NCI-H128 (cell line): Measurements from ENCODE around the gene MCOLN1.

ENCODE experiments used
- DNase-seq: peaks from one replicate; lab custom pipeline; 2025; ENCODE audit not compliant: unreplicated experiment; lab: John Stamatoyannopoulos, UW

MCOLN1 gene

DNA sequence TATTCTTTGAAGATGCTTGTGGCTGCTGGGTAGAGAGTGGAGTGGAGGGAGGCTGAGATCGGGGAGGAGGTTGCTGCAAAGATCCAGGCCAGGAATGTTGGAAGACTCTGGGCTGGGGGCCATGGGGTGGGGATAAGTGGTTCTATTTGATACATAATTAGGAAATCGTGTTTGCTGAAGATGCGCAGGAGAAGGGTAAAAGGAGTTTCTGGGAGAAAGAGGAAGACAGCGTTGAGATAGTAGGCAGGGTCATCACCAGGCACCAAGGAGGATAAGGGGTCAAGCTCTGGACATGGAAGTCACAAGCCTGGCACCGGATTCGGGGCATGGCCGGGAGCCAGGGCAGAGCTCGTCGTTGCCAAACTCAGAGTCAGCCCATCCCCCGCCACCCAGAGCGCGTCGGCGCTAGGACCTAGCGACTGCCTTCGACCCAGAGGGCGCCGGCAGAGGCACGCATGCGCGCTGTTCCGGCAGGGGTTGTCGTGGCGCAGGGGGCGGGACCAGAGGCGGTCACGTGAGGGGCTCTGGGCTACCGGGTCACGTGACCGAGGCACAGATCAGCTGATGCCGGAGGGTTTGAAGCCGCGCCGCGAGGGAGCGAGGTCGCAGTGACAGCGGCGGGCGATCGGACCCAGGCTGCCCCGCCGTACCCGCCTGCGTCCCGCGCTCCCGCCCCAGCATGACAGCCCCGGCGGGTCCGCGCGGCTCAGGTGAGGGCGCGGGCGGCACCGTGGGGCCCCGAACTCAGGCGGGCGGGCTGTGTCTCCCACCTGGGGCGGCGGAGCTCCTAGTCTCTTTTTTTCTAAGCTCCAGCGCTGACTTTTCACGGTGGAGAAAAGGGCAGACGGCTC, at the start of gene MCOLN1:
Gene MCOLN1, plus strand, starts transcription at position 553 of the 851 bp plus-strand sequence. Its CDS starts 127 bp downstream, at position 680.
- peak; percentile 97 for DNase-seq

DNA sequence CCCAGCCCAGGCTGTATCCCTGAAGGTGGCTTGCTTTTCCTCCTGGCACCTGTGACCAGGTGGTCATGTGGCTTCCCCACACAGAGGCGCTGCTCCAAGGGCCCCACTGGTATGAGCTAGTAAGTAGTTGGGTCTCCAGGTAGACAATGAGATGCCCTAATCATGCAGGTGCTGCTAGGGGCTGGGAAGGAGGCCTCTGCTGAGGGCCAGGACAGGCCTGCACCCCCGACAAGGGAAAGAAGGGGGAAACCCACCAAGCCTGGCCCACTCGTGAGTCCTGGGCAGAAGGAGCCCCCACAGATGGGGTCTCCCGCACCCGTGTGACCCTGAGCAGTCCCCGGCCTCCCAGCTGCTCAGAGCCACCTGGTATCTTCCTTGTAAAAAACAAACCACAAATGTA, 46.8 kb upstream of the MCOLN1 start:
- no peak for DNase-seq

DNA sequence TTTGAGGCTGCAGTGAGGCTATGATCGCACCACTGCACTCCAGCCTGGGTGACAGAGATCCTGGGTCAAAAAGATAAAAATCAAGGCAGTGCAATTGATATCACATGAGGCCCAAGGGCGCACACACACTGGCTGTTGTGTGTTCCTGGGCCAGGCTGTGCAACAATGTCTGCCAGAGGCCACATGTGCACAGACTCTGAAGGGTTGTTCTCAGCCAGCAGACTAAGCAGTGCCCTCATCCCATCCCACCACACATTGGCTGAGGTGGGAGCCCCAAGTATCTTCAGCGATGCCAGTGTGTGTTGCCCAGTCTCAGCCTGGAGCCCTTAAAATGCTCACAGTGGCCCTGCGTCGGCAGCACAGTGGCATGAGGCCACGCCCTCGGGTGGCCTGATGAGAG, 46.2 kb upstream of the MCOLN1 start:
- DNase-seq = no peak

DNA sequence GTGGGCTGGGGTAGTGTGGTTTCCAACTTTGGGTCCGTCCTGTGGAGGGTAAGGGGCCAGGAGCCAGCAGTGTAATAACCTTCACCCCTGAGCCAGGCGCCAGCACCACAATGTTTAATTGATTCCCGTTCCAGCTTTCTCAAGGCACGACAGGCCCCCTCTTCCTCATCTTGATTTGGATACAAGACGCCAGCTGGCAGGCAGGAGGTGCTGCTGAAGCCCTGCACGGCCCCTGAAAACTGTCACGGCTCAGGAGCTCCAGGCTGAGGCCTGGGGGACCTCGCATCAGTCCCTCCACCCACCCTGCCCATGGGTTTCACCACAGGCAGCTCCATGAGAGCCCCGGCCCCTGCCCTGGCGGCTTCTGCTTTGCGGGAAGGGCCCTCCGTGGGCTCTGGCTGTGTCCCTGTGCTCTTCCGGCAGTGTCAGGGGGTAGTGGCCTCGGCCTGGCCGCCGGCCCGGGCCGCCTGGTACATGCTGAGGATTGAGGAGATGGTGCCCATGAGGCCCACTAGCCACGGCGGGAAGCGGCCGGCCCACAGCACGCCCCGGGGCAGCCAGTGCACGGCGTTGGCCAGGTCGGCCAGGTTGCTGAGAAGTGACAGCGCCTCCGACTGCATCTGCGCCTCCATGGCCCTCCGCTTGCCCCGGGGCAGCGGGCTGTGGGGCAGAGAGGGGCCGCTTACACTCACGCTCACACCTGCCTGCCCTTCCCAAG, 45.5 kb upstream of the MCOLN1 start:
- no peak for DNase-seq

DNA sequence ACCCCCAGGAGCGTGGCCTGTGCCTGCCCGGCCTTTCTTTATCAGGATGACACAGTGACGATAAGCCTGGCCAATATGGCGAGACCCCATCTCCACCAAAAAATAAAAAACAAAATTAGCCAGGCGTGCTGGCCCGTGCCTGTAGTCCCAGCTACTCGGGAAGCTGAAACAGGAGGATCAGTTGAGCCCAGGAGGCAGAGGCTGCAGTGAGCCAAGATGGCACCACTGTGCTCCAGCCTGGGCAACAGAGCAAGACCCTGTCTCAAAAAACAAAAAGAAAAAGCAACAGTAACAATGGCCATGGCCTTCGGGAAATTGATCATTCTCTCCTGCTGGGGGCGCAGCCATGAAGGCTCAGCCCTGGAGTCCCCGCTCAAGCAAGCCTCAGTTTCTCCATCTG, 44.7 kb upstream of the MCOLN1 start:
- DNase-seq = no peak

DNA sequence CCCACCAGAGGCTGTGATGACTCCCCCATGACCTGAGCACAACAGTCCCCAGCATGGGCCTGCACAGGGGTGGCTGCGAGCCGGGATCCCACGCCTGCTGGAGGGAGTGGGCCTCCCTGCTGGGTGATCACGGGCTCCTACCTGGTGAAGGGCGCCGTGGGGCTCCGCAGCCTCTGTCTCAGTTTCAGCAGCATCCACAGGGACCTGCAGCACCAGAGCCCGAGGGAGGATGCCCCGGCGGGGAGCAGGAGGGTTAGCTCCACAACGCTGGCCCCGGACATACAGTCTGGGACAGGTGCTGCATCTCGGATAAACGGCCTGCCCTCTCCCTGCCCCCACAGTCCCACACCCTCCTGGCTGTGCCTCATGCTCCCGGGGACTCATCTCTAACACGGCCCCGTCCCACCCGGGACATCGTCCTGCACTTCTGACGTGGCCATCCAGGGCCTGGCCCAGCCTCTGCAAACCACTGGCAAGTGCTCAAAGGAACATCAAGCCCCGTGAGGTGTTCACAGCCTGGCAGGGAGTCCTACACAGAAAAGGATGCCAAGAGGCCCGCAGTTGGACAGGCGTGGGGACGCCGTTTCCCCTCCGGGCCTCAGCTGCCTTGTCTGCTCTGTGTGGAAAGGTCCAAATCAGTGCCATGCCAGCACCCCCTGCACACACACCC, 44.1 kb upstream of the MCOLN1 start:
- no peak for DNase-seq

DNA sequence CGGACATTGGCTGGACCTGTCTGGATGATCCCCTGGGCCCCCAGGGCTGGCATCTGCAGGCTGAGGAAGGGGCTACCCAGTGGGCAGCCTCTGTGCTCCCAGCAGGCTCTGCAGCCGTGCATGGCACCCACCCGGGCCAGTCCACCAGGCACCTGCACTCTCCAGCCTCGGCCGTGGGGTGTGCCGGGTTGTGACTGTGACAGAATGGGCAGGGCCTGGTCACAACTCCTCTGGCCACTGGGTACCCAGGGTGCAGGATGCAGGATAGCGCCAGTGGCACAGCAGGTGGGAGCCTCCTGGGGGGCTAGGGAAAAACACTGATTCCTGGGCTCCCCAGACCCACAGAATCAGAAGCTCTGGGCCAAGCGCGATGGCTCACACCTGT, 43.6 kb upstream of the MCOLN1 start:
- no peak for DNase-seq

DNA sequence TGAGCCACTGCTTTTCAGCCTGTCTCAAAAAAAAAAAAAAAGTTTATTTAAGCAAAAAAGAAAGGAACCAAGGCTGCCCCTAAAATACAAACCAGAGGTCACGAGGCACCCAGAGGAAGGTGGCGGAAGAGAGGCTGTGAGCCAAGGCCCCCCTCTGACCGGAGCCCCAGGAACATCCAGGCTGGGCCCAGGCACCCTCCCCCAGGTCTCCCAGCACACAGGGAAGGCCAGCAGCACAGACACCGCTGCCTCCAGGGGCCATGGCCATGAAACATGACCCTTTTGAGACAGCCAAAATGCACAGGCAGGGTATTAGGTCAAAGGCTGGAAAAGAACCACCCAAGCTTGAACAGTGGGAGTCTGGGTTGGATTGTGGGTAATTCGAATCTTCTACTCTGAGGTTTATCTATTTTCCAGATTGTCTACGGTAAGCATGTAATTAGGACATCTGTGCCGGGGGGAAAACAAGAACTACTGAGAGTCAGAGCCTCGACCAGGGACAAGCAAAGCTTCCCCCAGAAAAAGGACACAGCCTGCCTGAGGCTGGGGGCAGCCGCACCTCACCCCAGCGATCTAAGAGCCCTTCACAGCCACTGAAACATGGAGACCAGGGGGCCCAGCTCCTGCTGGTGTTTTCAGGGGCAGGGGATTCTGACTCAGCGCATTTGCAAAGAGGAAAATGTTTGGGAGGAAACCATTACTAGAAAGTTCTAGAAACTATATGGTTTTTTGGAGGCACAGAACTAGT, 42.0 kb upstream of the MCOLN1 start:
- no peak for DNase-seq

DNA sequence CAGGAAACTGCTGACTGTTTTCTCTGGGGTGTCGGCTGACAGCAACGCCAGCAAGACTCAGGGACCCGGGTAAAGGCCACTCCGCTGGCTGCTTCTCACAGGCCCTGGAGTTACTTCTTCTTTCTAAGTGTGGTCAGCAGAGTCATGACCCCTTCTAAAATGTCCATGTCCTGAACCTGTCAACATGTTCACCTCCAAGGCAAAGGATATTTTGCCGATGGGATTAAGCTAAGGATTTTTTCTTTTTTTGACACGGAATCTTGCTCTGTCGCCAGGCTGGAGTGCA, 41.5 kb upstream of the MCOLN1 start:
- no peak for DNase-seq

DNA sequence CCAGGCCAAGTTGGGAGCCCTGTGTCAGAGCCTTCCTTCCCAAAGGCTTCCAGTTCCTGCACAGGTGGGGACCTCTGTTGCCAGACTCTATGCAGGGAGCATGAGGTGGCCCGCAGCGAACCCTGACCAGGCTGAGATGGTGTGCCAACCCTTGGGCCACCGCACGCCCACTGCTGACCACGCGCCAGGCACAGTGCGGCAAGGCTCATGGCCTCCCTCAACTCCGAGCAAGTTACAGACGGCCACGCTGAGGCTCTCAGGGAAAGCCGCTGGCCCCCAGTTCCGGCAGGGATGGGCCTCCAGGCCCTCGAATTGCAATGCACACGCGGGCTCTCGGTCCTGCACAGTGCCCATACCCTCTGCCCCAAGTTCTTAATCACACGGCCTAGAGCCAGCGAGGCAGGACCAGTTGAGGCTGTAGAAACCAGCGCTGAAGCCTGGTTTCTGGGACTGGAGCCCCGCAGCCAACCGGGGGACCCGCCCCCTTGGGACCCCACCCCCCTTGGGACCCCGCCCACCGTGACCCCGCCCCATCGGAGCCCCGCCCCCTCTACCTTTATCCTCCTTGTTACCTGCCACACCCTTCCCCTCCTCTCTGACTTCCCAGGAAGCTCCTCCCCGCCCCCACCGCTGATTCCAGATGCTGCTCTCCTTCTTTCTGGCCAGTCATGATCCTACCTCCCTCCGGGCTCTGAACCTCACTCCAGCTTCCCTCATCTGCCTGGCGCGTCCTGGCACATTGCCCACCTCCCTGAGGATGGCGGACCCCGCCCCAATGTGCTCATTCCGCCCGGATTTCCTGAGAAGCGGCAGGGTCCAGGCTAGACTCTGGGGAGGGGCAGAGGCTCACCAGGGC, 39.6 kb upstream of the MCOLN1 start:
- DNase-seq = peak; percentile 2

DNA sequence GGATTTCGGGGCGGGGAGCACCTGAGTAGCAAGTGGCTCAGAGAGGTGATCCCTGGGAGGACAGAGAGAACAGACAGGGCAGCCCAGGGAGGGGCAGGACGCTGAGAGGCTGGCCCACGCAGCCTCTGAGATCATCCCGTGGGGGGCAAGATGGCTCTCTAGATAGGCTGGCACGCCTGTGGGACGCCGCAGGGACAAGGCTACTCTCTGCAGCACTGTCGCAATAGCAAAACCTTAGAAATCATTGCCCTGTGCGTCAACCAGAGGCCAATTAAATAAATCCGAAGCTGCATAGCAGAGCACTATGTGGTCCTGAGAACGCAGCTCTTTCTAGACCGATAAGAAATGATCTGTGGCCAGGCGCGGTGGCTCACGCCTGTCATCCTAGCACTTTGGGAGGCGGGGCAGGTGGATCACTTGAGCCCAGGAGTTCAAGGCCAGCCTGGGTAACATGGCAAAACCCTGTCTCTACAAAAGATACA, 38.7 kb upstream of the MCOLN1 start:
- no peak for DNase-seq

DNA sequence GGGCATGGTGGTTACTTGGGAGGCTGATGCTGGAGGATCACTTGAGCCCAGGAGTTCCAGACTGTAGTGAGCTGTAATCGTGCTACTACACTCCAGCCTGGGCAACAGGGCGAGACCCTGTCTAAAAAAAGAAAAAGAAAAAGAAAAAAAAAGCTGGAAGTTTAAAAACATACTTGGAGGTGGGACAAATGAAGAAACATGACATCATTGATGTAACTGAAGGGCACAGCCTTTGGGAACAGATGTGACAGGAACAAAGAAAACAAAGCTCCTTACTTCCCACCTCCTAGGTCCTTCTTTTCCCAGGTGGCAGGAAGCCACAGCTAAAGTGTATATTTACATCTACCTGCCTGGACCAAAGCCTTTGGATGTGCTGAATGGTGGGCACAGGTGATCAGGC, 35.5 kb upstream of the MCOLN1 start:
- DNase-seq = no peak

DNA sequence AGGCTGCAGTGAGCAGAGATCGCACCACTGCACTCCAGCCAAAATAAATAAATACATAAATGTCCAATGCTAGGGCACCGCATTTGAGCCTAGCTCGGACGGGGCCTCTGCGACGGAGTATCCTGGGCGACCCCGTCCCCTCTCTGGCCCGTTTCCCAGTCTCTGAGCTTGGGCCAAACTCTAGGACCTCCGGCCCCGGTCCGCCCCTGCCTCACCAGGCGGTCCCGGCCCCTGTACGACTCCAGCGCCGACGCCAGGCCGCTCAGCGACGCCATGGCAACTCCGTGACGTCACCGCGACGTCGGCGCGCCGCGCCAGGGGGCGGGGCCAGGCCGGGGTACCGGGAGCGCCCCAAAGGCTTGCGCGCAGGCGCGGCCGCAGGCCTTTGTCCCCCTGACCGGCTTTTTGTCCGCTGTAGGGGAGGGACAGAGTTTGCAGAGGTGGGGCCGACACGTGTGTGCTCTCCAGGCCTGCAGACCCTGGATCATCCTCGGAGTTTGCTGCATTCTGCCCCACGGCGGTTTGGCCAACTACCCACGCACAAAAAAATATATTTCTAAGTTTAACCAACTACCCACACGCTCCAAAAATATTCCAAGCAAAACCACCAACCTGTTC, 33.6 kb upstream of the MCOLN1 start, which contains the start of gene PEX11G:
Gene PEX11G, minus strand, starts transcription at position 300 of the 618 bp plus-strand sequence. Its CDS starts 25 bp downstream, at position 275.
- DNase-seq = peak; percentile 83

DNA sequence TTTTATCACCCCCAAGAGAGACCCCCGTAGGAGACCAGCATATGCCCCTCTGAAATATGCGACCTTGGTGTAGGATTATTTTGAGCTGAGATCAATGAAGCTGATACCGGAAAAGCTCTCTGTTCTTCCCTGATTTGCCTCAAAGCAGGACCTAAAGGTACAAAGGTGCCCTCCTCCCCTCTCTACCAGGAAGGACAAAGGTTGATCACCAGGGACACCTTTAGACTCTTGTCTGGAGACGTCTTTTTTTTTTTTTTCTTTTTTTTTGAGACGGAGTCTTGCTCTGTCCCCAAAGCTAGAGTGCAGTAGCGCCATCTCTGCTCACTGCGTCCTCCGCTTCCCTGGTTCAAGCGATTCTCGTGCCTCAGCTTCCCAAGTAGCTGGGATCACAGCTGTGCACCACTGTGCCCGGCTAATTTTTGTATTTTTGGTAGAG, 32.8 kb upstream of the MCOLN1 start:
- DNase-seq = no peak

DNA sequence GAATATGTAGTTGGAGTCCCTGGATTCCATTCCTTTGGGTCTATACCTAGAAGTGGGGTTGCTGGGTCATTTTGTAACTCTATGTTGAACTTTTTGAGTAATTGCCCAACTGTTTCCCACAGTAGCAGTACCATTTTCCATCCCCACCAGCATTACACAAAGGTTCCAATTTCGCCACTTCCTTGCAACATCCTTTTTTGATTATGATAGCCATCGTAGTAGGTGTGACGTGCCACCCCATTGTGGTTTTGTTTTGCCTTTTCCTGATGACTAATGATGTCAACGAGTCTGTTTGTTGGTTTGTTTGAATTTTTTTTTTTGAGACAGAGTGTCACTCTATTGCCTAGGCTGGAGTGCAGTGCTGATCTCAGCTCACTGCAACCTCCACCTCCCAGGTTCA, 30.3 kb upstream of the MCOLN1 start:
- no peak for DNase-seq

DNA sequence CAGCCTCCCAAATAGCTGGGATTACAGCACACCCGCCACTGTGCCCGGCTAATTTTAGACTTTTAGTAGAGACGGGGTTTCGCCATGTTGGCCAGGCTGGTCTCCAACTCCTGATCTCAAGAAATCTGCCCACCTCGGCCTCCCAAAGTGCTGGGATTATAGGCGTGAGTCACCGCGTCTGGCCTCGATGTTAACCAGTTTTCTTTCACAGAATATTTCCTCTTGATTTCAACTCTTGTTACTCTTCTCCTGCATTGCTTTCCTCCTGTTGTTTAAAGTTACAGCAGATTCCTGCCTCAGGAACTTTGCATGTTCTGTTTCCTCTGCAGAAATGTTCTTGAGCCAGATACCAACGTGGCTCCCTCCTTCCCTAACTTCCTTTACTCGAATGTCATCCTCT, 29.9 kb upstream of the MCOLN1 start:
- no peak for DNase-seq

DNA sequence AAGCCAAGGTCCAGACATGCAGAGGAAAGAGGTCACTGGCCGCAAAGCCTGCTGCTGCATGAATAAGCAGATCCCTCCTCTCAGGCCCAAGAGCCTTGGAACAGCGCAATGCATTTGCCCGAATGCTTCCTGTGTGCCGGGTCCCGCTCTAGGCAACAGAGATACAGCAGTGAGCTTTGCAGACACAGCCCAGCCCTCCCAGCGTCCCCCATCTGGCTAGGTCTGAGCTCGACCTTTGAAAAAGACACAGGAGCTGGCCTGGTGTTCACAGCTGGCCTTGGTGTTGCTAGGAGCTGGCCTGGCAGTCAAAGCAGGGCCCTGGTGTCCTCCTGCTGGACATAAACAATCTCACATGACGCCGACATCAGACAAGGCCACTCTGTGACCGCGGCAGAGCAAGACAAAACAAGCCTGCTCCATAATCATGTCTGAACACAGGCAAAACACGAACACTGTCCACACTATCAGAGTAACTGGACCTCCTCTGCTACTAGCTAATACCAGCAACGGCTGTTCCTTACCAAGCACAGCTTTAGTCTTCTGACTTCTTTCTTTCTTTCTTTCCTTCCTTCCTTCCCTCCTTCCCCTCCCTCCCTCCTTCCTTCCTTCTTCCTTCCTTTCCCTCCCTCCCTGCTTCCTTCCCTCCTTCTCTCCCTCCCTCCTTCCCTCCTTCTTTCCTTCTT, 27.9 kb upstream of the MCOLN1 start:
- no peak for DNase-seq

DNA sequence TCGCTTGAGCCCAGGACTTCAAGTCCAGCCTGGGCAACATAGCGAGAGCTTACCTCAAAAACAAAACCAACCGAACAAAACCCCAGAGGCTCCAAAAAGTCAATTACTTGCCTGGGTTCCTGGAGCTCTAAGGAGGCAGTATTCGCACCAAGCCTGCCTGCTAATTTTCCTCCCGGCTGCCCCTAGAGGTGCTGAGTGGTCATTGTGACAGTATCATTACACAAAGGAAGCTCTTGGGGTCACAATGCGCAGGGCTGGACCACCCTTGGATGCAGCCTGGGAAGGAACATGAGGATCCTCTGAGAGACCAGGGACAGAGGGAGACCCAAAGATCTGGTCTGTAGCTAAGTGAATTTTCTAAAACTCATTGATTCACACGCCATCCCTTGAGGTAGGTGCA, 25.1 kb upstream of the MCOLN1 start:
- no peak for DNase-seq

DNA sequence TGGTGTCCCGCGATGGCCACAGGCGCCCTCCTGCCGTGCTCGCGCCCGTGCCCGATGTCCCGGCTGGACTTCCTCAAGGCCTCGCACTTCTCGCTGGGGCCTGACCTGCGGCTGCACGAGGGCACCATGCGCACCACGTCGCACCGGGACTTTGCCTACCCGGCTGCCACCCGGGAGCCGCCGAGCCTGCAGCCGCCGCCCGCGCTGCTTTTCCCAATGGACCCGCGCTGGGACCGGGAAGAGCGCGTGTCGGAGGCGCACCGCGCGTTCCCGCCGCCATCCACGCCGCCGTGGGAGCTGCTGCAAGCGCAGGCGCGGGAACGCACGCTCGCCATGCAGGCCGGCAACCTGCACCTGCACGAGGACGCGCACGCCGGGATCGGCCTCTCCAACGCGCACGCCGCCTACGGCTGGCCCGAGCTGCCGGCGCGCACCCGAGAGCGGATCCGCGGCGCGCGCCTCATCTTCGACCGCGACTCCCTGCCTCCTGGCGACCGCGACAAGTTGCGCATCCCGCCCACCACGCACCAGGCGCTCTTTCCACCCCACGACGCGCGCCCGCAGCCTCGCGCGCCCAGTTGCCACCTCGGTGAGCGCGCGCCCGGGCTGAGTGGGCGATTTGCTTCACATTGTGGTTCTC, 21.5 kb upstream of the MCOLN1 start:
- peak; percentile 74 for DNase-seq
